A549 (cell line): ENCODE measurements around the gene YES1.

Experiments
- CTCF ChIP-seq: fragments of >200 bp; sonication (Bioruptor Twin); formaldehyde crosslinking; IDR thresholded peaks from 3 replicates; pipeline ENCODE4 v1.5.1; 2016
- E2F6 ChIP-seq: IDR thresholded peaks from 2 replicates; pipeline ENCODE4 v1.6.1; 2012; ENCODE audit warnings: low read depth, borderline replicate concordance
- EP300 ChIP-seq, 2 experiments: fragments of >200 bp; sonication (Bioruptor Twin); formaldehyde crosslinking; IDR thresholded peaks; 2 replicates in 1 of 2; 3 replicates in 1 of 2; pipeline ENCODE4 v1.6.1; 2016 to 2017
- ESRRA ChIP-seq: fragments of 150-350 bp; IDR thresholded peaks from 2 replicates; pipeline ENCODE4 v1.6.1; 2014; ENCODE audit warnings: mild to moderate bottlenecking, low read length, borderline replicate concordance
- FOSB ChIP-seq: fragments of 250-450 bp; sonication (Bioruptor Pico); IDR thresholded peaks from 2 replicates; pipeline ENCODE4 v1.5.0; 2020; ENCODE audit warnings: mild to moderate bottlenecking, moderate library complexity
- HMGXB4 ChIP-seq: fragments of 250-450 bp; sonication (Bioruptor Pico); IDR thresholded peaks from 2 replicates; pipeline ENCODE4 v1.5.0; 2021; ENCODE audit warnings: mild to moderate bottlenecking, moderate library complexity, borderline replicate concordance
- KDM1A ChIP-seq: fragments of 200-600 bp; sonication (generic); IDR thresholded peaks from 2 replicates; pipeline ENCODE4 v1.6.1; 2016; ENCODE audit warnings: low read depth, mild to moderate bottlenecking
- POLR2A ChIP-seq: IDR thresholded peaks from 2 replicates; pipeline ENCODE4 v1.6.1; 2012; ENCODE audit warnings: mild to moderate bottlenecking, low read length

GRCh38 chr18:811892-812375, at the start of gene YES1:
- TF ChIP-seq POLR2A = peak; percentile 42
- no peak for TF ChIP-seq CTCF
- no peak for TF ChIP-seq HMGXB4 (CRISPR knock-in tag)
- no peak for TF ChIP-seq E2F6
- no peak for TF ChIP-seq KDM1A
- TF ChIP-seq FOSB (CRISPR knock-in tag) = no peak
- no peak for TF ChIP-seq EP300 (IDR thresholded peaks at IDR 0.05)
- no peak for TF ChIP-seq ESRRA
